Liver (tissue), 9 donors: ENCODE measurements around the gene HSF2BP. TPM values are rescaled to one million over a fixed set of nuclear protein-coding genes. Genes with fewer than 3 reads are reported as not detected.

Experiments used
- DNase-seq: peaks from one replicate; pipeline ENCODE4 v3.0.0-alpha.2; 2017; ENCODE audit warnings: low spot score
- H3K27ac ChIP-seq, 2 donors: one replicate each; pipeline ENCODE4 v1.7.0; 2013; ENCODE audit warnings: inconsistent platforms in 2 of 2, low read length in 2 of 2, control low read depth in 1 of 2, low read depth in 1 of 2, mild to moderate bottlenecking in 1 of 2
- H3K27me3 ChIP-seq, 4 donors: one replicate each; pipeline versions ENCODE4 v1.6.1 to v1.7.0; 2013; ENCODE audit warnings: low read length in 3 of 4, inconsistent platforms in 1 of 4, mild to moderate bottlenecking in 1 of 4, moderate library complexity in 1 of 4; ENCODE audit not compliant: control insufficient read depth in 4 of 4, insufficient read depth in 4 of 4
- H3K36me3 ChIP-seq, 4 donors: one replicate each; pipeline versions ENCODE4 v1.6.1 to v1.7.0; 2013; ENCODE audit warnings: low read length in 3 of 4, mild to moderate bottlenecking in 3 of 4, low read depth in 1 of 4, moderate library complexity in 1 of 4; ENCODE audit not compliant: control insufficient read depth in 4 of 4, insufficient read depth in 3 of 4
- H3K4me1 ChIP-seq, 4 donors: one replicate each; pipeline versions ENCODE4 v1.6.1 to v1.7.0; 2013; ENCODE audit warnings: low read length in 3 of 4, mild to moderate bottlenecking in 3 of 4, moderate library complexity in 1 of 4; ENCODE audit not compliant: control insufficient read depth in 4 of 4, insufficient read depth in 4 of 4
- H3K4me3 ChIP-seq, 3 donors: one replicate each; pipeline versions ENCODE4 v1.6.1 to v1.7.0; 2013; ENCODE audit warnings: low read length in 3 of 3, control low read depth in 1 of 3, low read depth in 1 of 3, mild to moderate bottlenecking in 1 of 3
- H3K9ac ChIP-seq, 2 donors: one replicate each; pipeline ENCODE4 v1.7.0; 2013; ENCODE audit warnings: low read length in 2 of 2, mild to moderate bottlenecking in 2 of 2, moderate library complexity in 2 of 2, control low read depth in 1 of 2, low read depth in 1 of 2
- H3K9me3 ChIP-seq, 4 donors: one replicate each; pipeline versions ENCODE4 v1.6.1 to v1.7.0; 2013; ENCODE audit warnings: low read length in 3 of 4; ENCODE audit not compliant: control insufficient read depth in 4 of 4
- ATF3 ChIP-seq: IDR thresholded peaks from 2 replicates; pipeline ENCODE4 v1.6.1; 2016; ENCODE audit warnings: antibody characterized with exemption
- CTCF ChIP-seq: fragments of 150-350 bp; IDR thresholded peaks from 2 replicates; pipeline ENCODE4 v1.5.1; 2017; ENCODE audit warnings: improper control_type of control experiment, low read depth, low read length; ENCODE audit not compliant: missing input control
- EGR1 ChIP-seq, 2 donors: IDR thresholded peaks; 2 replicates each; pipeline ENCODE4 v1.6.1; 2016 to 2018; ENCODE audit warnings: antibody characterized with exemption in 2 of 2, low read depth in 2 of 2
- FOXA1 ChIP-seq: IDR thresholded peaks from 2 replicates; pipeline ENCODE4 v1.6.1; 2016; ENCODE audit warnings: antibody characterized with exemption
- FOXA2 ChIP-seq: IDR thresholded peaks from 2 replicates; pipeline ENCODE4 v1.6.1; 2016; ENCODE audit warnings: antibody characterized with exemption
- GABPA ChIP-seq, 2 donors: IDR thresholded peaks in 1 of 2; conservative IDR thresholded peaks in 1 of 2; 2 replicates each; pipeline ENCODE4 v1.6.1; 2016; ENCODE audit warnings: antibody characterized with exemption in 2 of 2, mild to moderate bottlenecking in 1 of 2, moderate library complexity in 1 of 2
- HNF4A ChIP-seq, 2 donors: conservative IDR thresholded peaks; 2 replicates each; pipeline ENCODE4 v1.6.1; 2016; ENCODE audit warnings: antibody characterized with exemption in 2 of 2, mild to moderate bottlenecking in 2 of 2
- HNF4G ChIP-seq: IDR thresholded peaks from 2 replicates; pipeline ENCODE4 v1.6.1; 2016; ENCODE audit warnings: antibody characterized with exemption
- JUND ChIP-seq, 2 donors: IDR thresholded peaks; 2 replicates each; pipeline ENCODE4 v1.6.1; 2016; ENCODE audit warnings: antibody characterized with exemption in 2 of 2
- MAX ChIP-seq: IDR thresholded peaks from 2 replicates; pipeline ENCODE4 v1.6.1; 2016; ENCODE audit warnings: antibody characterized with exemption
- NR2F2 ChIP-seq: IDR thresholded peaks from 2 replicates; pipeline ENCODE4 v1.6.1; 2016; ENCODE audit warnings: antibody characterized with exemption
- RAD21 ChIP-seq, 2 donors: IDR thresholded peaks; 2 replicates each; pipeline ENCODE4 v1.6.1; 2016; ENCODE audit warnings: antibody characterized with exemption in 2 of 2, mild to moderate bottlenecking in 2 of 2
- REST ChIP-seq: IDR thresholded peaks from 2 replicates; pipeline ENCODE4 v1.6.1; 2016; ENCODE audit warnings: antibody characterized with exemption, mild to moderate bottlenecking
- RXRA ChIP-seq, 2 donors: IDR thresholded peaks; 2 replicates each; pipeline ENCODE4 v1.6.1; 2017 to 2018; ENCODE audit warnings: antibody characterized with exemption in 2 of 2, mild to moderate bottlenecking in 1 of 2
- SP1 ChIP-seq: IDR thresholded peaks from 2 replicates; pipeline ENCODE4 v1.6.1; 2018; ENCODE audit warnings: antibody characterized with exemption, mild to moderate bottlenecking
- TAF1 ChIP-seq: conservative IDR thresholded peaks from 2 replicates; pipeline ENCODE4 v1.6.1; 2016; ENCODE audit warnings: antibody characterized with exemption, mild to moderate bottlenecking
- YY1 ChIP-seq: IDR thresholded peaks from 2 replicates; pipeline ENCODE4 v1.6.1; 2016; ENCODE audit warnings: antibody characterized with exemption, mild to moderate bottlenecking
- WGBS: extraction: QIAGEN DNeasy Blood & Tissue Kit; methylation state at CpG from one replicate; pipeline ENCODE4 v1.1.7; 2013; 5-methylcytosine and 5-hydroxymethylcytosine counted together
- polyA plus RNA-seq, 2 donors: library from polyadenylated mRNA; stranded (reverse) in 1 of 2; unstranded in 1 of 2; fragments of 200-250 nt in 1 of 2; fragments of >200 nt in 1 of 2; fragmentation: Nextera tagmentation in 1 of 2; extraction: Ambion mirVana in 1 of 2; gene quantifications; one replicate each; pipeline versions ENCODE4 v1.2.1 to v1.2.3, GENCODE V29; 2013 to 2015
- total RNA-seq, 2 donors: library from RNA; depleted of rRNA; stranded (reverse); fragments of >200 nt; gene quantifications; one replicate each; pipeline ENCODE4 v1.2.3, GENCODE V29; 2014
- TF ChIP-seq, protein P1 (sequence below): IDR thresholded peaks from 2 replicates; pipeline ENCODE4 v1.6.1; 2016; ENCODE audit warnings: antibody characterized with exemption
- donor health status: healthy.
- donor health status: healthy.
- donor health status: healthy.
- donor health status: healthy.
- donor health status: healthy.

HSF2BP gene
- total and polyA plus RNA-seq, 4 donors, result 0.14 to 0.33 (median 0.16) TPM; not detected in 1

GRCh38 chr21:43707462-43707861, 48.2 kb upstream of the HSF2BP start:
- no peaks in the 10 kb centered on the region for H3K36me3 ChIP-seq
- H3K4me1 ChIP-seq, result peaks cover 0 to 4% (median 3%) of the 10 kb centered on the region in 4 donors
- no peak overlapping the region for H3K4me3 ChIP-seq
- DNase-seq, result no peak
- no peak overlapping the region for H3K9ac ChIP-seq
- whole genome bisulfite sequencing, result 95% methylated on average over 9 of the region's 9 CpGs
- peaks cover 0 to 1% (median 0%) of the 10 kb centered on the region in 4 donors for H3K9me3 ChIP-seq
- no peaks in the 10 kb centered on the region for H3K27me3 ChIP-seq
- no peak for TF ChIP-seq NR2F2
- no peak for TF ChIP-seq CTCF
- no peak for TF ChIP-seq GABPA (IDR thresholded peaks at IDR 0.05 in 1 of 2, conservative IDR thresholded peaks at IDR 0.05 in 1 of 2)
- TF ChIP-seq TAF1, result no peak
- no peak for TF ChIP-seq SP1
- TF ChIP-seq RXRA (IDR thresholded peaks at IDR 0.05), result no peak
- no peak for TF ChIP-seq MAX
- TF ChIP-seq, protein P1, sequence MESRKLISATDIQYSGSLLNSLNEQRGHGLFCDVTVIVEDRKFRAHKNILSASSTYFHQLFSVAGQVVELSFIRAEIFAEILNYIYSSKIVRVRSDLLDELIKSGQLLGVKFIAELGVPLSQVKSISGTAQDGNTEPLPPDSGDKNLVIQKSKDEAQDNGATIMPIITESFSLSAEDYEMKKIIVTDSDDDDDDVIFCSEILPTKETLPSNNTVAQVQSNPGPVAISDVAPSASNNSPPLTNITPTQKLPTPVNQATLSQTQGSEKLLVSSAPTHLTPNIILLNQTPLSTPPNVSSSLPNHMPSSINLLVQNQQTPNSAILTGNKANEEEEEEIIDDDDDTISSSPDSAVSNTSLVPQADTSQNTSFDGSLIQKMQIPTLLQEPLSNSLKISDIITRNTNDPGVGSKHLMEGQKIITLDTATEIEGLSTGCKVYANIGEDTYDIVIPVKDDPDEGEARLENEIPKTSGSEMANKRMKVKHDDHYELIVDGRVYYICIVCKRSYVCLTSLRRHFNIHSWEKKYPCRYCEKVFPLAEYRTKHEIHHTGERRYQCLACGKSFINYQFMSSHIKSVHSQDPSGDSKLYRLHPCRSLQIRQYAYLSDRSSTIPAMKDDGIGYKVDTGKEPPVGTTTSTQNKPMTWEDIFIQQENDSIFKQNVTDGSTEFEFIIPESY, result no peak
- no peak for TF ChIP-seq YY1
- TF ChIP-seq FOXA1, result no peak
- no peak for TF ChIP-seq EGR1 (IDR thresholded peaks at IDR 0.05; ENCODE audit: low read depth in 2 of 2)
- no peak for TF ChIP-seq FOXA2
- no peak for TF ChIP-seq HNF4G
- no peak for TF ChIP-seq ATF3
- TF ChIP-seq REST, result no peak
- no peak for TF ChIP-seq RAD21 (IDR thresholded peaks at IDR 0.05)
- TF ChIP-seq HNF4A (conservative IDR thresholded peaks at IDR 0.05), result no peak
- no peak for TF ChIP-seq JUND (IDR thresholded peaks at IDR 0.05)
- H3K27ac ChIP-seq, result no peak overlapping the region
